Rectal smooth muscle tissue (tissue), 1 donor: ENCODE measurements around the gene VAV2.
A peak's percentile ranks its signal among the peaks of the same experiment; 100 is the strongest.

Source experiments
- H3K27ac ChIP-seq: one replicate; pipeline ENCODE4 v1.7.0; 2013; ENCODE audit warnings: low read depth, low read length, inconsistent platforms
- H3K27me3 ChIP-seq: one replicate; pipeline ENCODE4 v1.7.0; 2013; ENCODE audit warnings: low read length; ENCODE audit not compliant: control insufficient read depth, insufficient read depth
- H3K36me3 ChIP-seq: one replicate; pipeline ENCODE4 v1.7.0; 2013; ENCODE audit warnings: low read length; ENCODE audit not compliant: control insufficient read depth, insufficient read depth
- H3K4me1 ChIP-seq: one replicate; pipeline ENCODE4 v1.7.0; 2013; ENCODE audit warnings: low read length; ENCODE audit not compliant: control insufficient read depth, insufficient read depth
- H3K4me3 ChIP-seq: one replicate; pipeline ENCODE4 v1.7.0; 2013; ENCODE audit warnings: low read length
- H3K9ac ChIP-seq: one replicate; pipeline ENCODE4 v1.7.0; 2013; ENCODE audit warnings: low read length

The VAV2 gene

GRCh38 chr9:133921866-133922265 is 70.3 kb downstream of the VAV2 start:
- H3K27me3 ChIP-seq, result no peaks in the 10 kb centered on the region
- H3K27ac ChIP-seq, result no peak overlapping the region
- H3K4me1 ChIP-seq, result no peaks in the 10 kb centered on the region
- no peak overlapping the region for H3K9ac ChIP-seq
- H3K36me3 ChIP-seq, result no peaks in the 10 kb centered on the region
- no peak overlapping the region for H3K4me3 ChIP-seq

GRCh38 chr9:133920471-133920870 is 71.7 kb downstream of the VAV2 start:
- no peaks in the 10 kb centered on the region for H3K4me1 ChIP-seq
- H3K27me3 ChIP-seq, result no peaks in the 10 kb centered on the region
- H3K4me3 ChIP-seq, result no peak overlapping the region
- no peaks in the 10 kb centered on the region for H3K36me3 ChIP-seq
- H3K27ac ChIP-seq, result no peak overlapping the region
- H3K9ac ChIP-seq, result no peak overlapping the region

GRCh38 chr9:133919253-133920115 is 72.6 kb downstream of the VAV2 start:
- Histone ChIP-seq H3K9ac (no peak overlapping the region), H3K4me3 (no peak overlapping the region), H3K27me3 (no peaks in the 10 kb centered on the region), H3K4me1 (no peaks in the 10 kb centered on the region), H3K27ac (no peak overlapping the region), H3K36me3 (no peaks in the 10 kb centered on the region)

- Histone ChIP-seq H3K27me3 (no peaks in the 10 kb centered on the region), H3K9ac (no peak overlapping the region), H3K36me3 (no peaks in the 10 kb centered on the region), H3K4me3 (peak overlapping the region; percentile 30), H3K27ac (no peak overlapping the region), H3K4me1 (no peaks in the 10 kb centered on the region)
These were observed 73.9 kb downstream of the VAV2 start for GRCh38 chr9:133918111-133918813.

GRCh38 chr9:133917375-133917774 is 74.7 kb downstream of the VAV2 start:
- H3K27ac ChIP-seq, result no peak overlapping the region
- H3K36me3 ChIP-seq, result no peaks in the 10 kb centered on the region
- H3K9ac ChIP-seq, result no peak overlapping the region
- H3K4me1 ChIP-seq, result no peaks in the 10 kb centered on the region
- H3K4me3 ChIP-seq, result no peak overlapping the region
- no peaks in the 10 kb centered on the region for H3K27me3 ChIP-seq

GRCh38 chr9:133916159-133916541 is 76.0 kb downstream of the VAV2 start:
- Histone ChIP-seq H3K9ac (no peak overlapping the region), H3K27ac (no peak overlapping the region), H3K36me3 (no peaks in the 10 kb centered on the region), H3K27me3 (no peaks in the 10 kb centered on the region), H3K4me3 (no peak overlapping the region), H3K4me1 (no peaks in the 10 kb centered on the region)

GRCh38 chr9:133915534-133916158 is 76.5 kb downstream of the VAV2 start:
- H3K4me3 ChIP-seq, result no peak overlapping the region
- no peaks in the 10 kb centered on the region for H3K4me1 ChIP-seq
- no peak overlapping the region for H3K27ac ChIP-seq
- H3K9ac ChIP-seq, result no peak overlapping the region
- H3K36me3 ChIP-seq, result no peaks in the 10 kb centered on the region
- H3K27me3 ChIP-seq, result no peaks in the 10 kb centered on the region

GRCh38 chr9:133914442-133915342 is 77.4 kb downstream of the VAV2 start:
- Histone ChIP-seq H3K27ac (no peak overlapping the region), H3K36me3 (no peaks in the 10 kb centered on the region), H3K4me1 (no peaks in the 10 kb centered on the region), H3K9ac (no peak overlapping the region), H3K27me3 (no peaks in the 10 kb centered on the region), H3K4me3 (no peak overlapping the region)

GRCh38 chr9:133913571-133914369 is 78.4 kb downstream of the VAV2 start:
- H3K27me3 ChIP-seq, result no peaks in the 10 kb centered on the region
- no peaks in the 10 kb centered on the region for H3K36me3 ChIP-seq
- no peak overlapping the region for H3K4me3 ChIP-seq
- H3K4me1 ChIP-seq, result no peaks in the 10 kb centered on the region
- H3K9ac ChIP-seq, result no peak overlapping the region
- H3K27ac ChIP-seq, result no peak overlapping the region

GRCh38 chr9:133910855-133911514 is 81.1 kb downstream of the VAV2 start:
- Histone ChIP-seq H3K9ac (no peak overlapping the region), H3K4me1 (no peaks in the 10 kb centered on the region), H3K4me3 (no peak overlapping the region), H3K27me3 (no peaks in the 10 kb centered on the region), H3K27ac (no peak overlapping the region), H3K36me3 (no peaks in the 10 kb centered on the region)
